KOPT-K1 (cell line): Measurements from ENCODE around the gene CPXM1.

Experiments used
- H3K27ac ChIP-seq: fragments of 200-600 bp; sonication (generic); 2 replicates; pipeline ENCODE4 v1.5.1; 2016; ENCODE audit warnings: antibody characterized with exemption, mild to moderate bottlenecking, low read depth, low read length; ENCODE audit not compliant: poor library complexity, severe bottlenecking
- H3K36me3 ChIP-seq: fragments of 200-600 bp; sonication (generic); 2 replicates; pipeline ENCODE4 v1.5.1; 2017; ENCODE audit warnings: antibody characterized with exemption, mild to moderate bottlenecking, low read length, moderate library complexity; ENCODE audit not compliant: insufficient read depth
- H3K9me3 ChIP-seq: fragments of 200-600 bp; sonication (generic); 2 replicates; pipeline ENCODE4 v1.5.1; 2017; ENCODE audit warnings: antibody characterized with exemption, low read length, mild to moderate bottlenecking; ENCODE audit not compliant: insufficient read depth, poor library complexity, severe bottlenecking

The CPXM1 gene

GRCh38 chr20:2798814-2799213 is 1.6 kb downstream of the CPXM1 start:
- H3K9me3 ChIP-seq, result no peaks in the 10 kb centered on the region
- no peaks in the 10 kb centered on the region for H3K36me3 ChIP-seq
- no peak overlapping the region for H3K27ac ChIP-seq

- Histone ChIP-seq H3K27ac (no peak overlapping the region), H3K36me3 (no peaks in the 10 kb centered on the region), H3K9me3 (no peaks in the 10 kb centered on the region)
These were observed 2.2 kb downstream of the CPXM1 start for GRCh38 chr20:2798095-2798805.

GRCh38 chr20:2797136-2797983 is 3.1 kb downstream of the CPXM1 start:
- H3K9me3 ChIP-seq, result no peaks in the 10 kb centered on the region
- no peak overlapping the region for H3K27ac ChIP-seq
- H3K36me3 ChIP-seq, result no peaks in the 10 kb centered on the region

GRCh38 chr20:2796011-2796660 is 4.3 kb downstream of the CPXM1 start:
- Histone ChIP-seq H3K9me3 (no peaks in the 10 kb centered on the region), H3K36me3 (no peaks in the 10 kb centered on the region), H3K27ac (no peak overlapping the region)

- H3K27ac ChIP-seq, result no peak overlapping the region
- no peaks in the 10 kb centered on the region for H3K36me3 ChIP-seq
- no peaks in the 10 kb centered on the region for H3K9me3 ChIP-seq
These were observed 5.0 kb downstream of the CPXM1 start for GRCh38 chr20:2795451-2795850.

GRCh38 chr20:2794866-2795447 is 5.5 kb downstream of the CPXM1 start:
- H3K27ac ChIP-seq, result no peak overlapping the region
- H3K9me3 ChIP-seq, result no peaks in the 10 kb centered on the region
- no peaks in the 10 kb centered on the region for H3K36me3 ChIP-seq

GRCh38 chr20:2794202-2794748 is 6.2 kb downstream of the CPXM1 start:
- Histone ChIP-seq H3K9me3 (no peaks in the 10 kb centered on the region), H3K27ac (no peak overlapping the region), H3K36me3 (no peaks in the 10 kb centered on the region)

GRCh38 chr20:2793471-2793870 is 7.0 kb downstream of the CPXM1 start:
- Histone ChIP-seq H3K36me3 (no peaks in the 10 kb centered on the region), H3K9me3 (no peaks in the 10 kb centered on the region), H3K27ac (no peak overlapping the region)

GRCh38 chr20:2783908-2784566 is 16.4 kb downstream of the CPXM1 start:
- no peaks in the 10 kb centered on the region for H3K9me3 ChIP-seq
- no peak overlapping the region for H3K27ac ChIP-seq
- no peaks in the 10 kb centered on the region for H3K36me3 ChIP-seq

- Histone ChIP-seq H3K9me3 (peaks cover 11% of the 10 kb centered on the region), H3K36me3 (no peaks in the 10 kb centered on the region), H3K27ac (no peak overlapping the region)
These were observed 19.5 kb downstream of the CPXM1 start for GRCh38 chr20:2780948-2781347.

- Histone ChIP-seq H3K9me3 (peaks cover 21% of the 10 kb centered on the region), H3K36me3 (no peaks in the 10 kb centered on the region), H3K27ac (no peak overlapping the region)
These were observed 21.7 kb downstream of the CPXM1 start for GRCh38 chr20:2778602-2779321.

- H3K36me3 ChIP-seq, result no peaks in the 10 kb centered on the region
- H3K27ac ChIP-seq, result no peak overlapping the region
These were observed 25.3 kb downstream of the CPXM1 start for GRCh38 chr20:2775139-2775538.

GRCh38 chr20:2773812-2774211 is 26.6 kb downstream of the CPXM1 start:
- Histone ChIP-seq H3K9me3 (peaks cover 21% of the 10 kb centered on the region), H3K36me3 (no peaks in the 10 kb centered on the region), H3K27ac (no peak overlapping the region)

More at GRCh38 chr20:2775139-2775538, 25.3 kb downstream of the CPXM1 start:
- H3K9me3 ChIP-seq, result peaks cover 21% of the 10 kb centered on the region

- Histone ChIP-seq H3K27ac (no peak overlapping the region), H3K36me3 (no peaks in the 10 kb centered on the region), H3K9me3 (peaks cover 12% of the 10 kb centered on the region)
These were observed 28.8 kb downstream of the CPXM1 start for GRCh38 chr20:2771631-2772080.
